Effector memory CD4-positive, alpha-beta T cell (primary cell): Measurements from ENCODE around the gene KRTAP12-4.
"Not testable (repeated sequence)": the region's sequence is repeated elsewhere in the genome, so short reads cannot be mapped to it uniquely, and the experiment has no call there.

ENCODE experiments used
- DNase-seq, 3 donors: peaks; one replicate each; pipeline ENCODE4 v3.0.0-alpha.2; 2020
- H3K27ac ChIP-seq: 2 replicates; pipeline ENCODE4 v1.7.0; 2013; ENCODE audit warnings: mild to moderate bottlenecking, low read length, moderate library complexity; ENCODE audit not compliant: insufficient read depth, poor library complexity, severe bottlenecking
- H3K27me3 ChIP-seq: replicated peaks from 2 replicates; pipeline ENCODE4 v1.7.0; 2013; ENCODE audit warnings: mild to moderate bottlenecking, low read length; ENCODE audit not compliant: insufficient read depth, control insufficient read depth, poor library complexity, severe bottlenecking
- H3K36me3 ChIP-seq: 2 replicates; pipeline ENCODE4 v1.7.0; 2013; ENCODE audit warnings: mild to moderate bottlenecking, low read length, moderate library complexity; ENCODE audit not compliant: control insufficient read depth, insufficient read depth
- H3K4me1 ChIP-seq: 2 replicates; pipeline ENCODE4 v1.7.0; 2013; ENCODE audit warnings: low read length, mild to moderate bottlenecking; ENCODE audit not compliant: control insufficient read depth, insufficient read depth, poor library complexity, severe bottlenecking
- H3K4me3 ChIP-seq: 2 replicates; pipeline ENCODE4 v1.7.0; 2013; ENCODE audit warnings: low read length, low read depth, mild to moderate bottlenecking; ENCODE audit not compliant: insufficient read depth, poor library complexity, severe bottlenecking
- H3K9me3 ChIP-seq: 2 replicates; pipeline ENCODE4 v1.7.0; 2013; ENCODE audit warnings: mild to moderate bottlenecking, low read length, moderate library complexity; ENCODE audit not compliant: control insufficient read depth

The KRTAP12-4 gene

DNA sequence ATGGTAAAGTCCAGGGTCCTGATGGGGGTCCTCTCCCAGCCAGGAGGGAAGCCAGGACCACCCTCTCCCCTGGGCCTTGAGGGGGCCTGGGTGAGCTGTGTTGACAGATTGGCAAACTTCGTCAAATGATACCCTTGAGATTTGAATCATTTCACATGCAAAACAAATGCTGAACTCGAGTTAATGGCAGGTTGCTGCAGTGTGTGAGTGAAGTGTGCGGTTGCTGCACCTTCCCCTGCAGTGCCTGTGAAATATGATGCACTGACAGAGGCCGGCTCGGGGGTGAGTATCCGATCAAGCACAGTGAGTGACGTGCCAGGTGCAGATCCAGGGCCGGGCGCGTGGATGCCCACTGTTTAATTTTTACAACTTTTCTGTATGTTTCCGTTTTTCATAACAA, 33.2 kb upstream of the KRTAP12-4 start:
- Histone ChIP-seq H3K4me3 (no peak overlapping the region), H3K27me3 (no peaks in the 10 kb centered on the region), H3K36me3 (no peaks in the 10 kb centered on the region), H3K27ac (no peak overlapping the region), H3K4me1 (no peaks in the 10 kb centered on the region), H3K9me3 (no peaks in the 10 kb centered on the region)
- DNase-seq = no peak

DNA sequence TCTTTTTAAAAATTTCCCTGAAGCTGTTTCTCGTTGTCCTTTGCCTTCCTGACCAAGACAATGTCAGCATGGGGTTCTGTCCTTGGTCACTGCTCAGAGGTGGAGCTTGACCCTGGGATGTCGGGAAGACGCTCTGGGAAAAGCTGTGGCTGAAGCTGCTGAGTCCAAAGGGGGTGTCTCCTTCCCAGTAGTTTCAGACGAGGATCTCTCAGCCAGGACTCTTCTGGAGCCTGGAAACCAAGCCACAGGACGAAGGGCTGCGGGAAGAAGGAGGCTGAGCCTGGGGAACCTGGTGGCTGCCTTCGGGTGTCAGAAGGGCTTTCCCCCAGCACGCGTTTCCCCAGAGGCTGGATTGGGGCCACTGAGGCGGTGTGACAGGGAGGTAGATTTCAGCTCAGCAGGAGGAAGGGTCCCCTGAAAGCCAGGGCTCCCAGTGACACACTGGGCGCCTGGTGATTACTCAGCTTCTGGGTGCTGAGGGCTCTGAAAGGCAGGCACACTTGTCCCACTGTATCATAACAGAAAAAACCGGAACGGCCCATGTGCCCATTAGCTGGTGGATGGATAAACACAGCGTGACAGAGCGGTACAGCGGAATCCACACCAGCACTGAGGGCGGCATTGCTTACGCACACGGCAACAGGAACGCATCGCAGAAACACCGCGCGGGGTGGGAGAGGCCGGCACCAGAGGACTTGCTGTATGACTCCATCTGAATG, 32.5 kb upstream of the KRTAP12-4 start:
- H3K4me3 ChIP-seq = no peak overlapping the region
- DNase-seq = no peak
- no peaks in the 10 kb centered on the region for H3K9me3 ChIP-seq
- H3K27ac ChIP-seq = no peak overlapping the region
- H3K27me3 ChIP-seq = no peaks in the 10 kb centered on the region
- no peaks in the 10 kb centered on the region for H3K36me3 ChIP-seq
- no peaks in the 10 kb centered on the region for H3K4me1 ChIP-seq

DNA sequence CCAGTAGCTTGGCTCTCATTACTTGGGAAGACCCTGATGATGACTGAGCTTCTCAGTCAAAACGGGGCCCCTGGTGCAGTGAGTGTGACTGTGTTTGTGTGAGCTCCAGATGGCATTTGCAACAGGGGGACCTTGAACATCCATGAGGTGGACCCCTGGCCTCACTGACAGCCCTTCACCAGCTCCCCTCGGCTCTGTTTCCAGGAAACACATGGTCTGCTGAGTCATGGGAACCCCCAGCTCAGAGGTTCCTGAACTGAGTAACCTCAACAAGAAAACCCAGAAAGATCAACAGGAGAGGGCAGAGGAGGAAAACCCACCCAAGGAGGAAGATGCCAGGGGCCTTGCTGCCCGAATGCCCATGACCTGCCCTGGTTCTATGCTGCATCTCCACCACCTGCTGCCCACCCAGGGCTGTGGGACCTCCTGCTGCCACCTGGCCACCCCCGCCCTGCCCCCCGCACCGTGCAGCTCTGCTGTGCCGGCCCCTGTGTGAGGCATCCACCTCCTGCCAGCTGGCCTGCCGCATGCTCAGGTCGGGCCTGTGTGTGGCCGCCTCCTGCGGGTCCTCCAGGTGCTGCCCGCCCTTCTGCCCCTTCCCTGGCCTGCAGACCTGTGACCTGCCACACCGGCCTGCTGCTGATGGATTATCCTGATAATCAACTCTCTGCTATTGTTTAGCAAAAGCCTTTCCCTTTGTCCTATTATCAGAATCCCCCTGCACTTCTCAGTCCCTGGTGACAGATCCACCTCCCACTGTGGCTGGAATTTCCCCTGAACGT, 31.7 kb upstream of the KRTAP12-4 start:
- no peaks in the 10 kb centered on the region for H3K9me3 ChIP-seq
- H3K36me3 ChIP-seq = no peaks in the 10 kb centered on the region
- H3K27me3 ChIP-seq = no peaks in the 10 kb centered on the region
- DNase-seq = no peak
- H3K4me1 ChIP-seq = no peaks in the 10 kb centered on the region
- H3K27ac ChIP-seq = no peak overlapping the region
- H3K4me3 ChIP-seq = no peak overlapping the region

DNA sequence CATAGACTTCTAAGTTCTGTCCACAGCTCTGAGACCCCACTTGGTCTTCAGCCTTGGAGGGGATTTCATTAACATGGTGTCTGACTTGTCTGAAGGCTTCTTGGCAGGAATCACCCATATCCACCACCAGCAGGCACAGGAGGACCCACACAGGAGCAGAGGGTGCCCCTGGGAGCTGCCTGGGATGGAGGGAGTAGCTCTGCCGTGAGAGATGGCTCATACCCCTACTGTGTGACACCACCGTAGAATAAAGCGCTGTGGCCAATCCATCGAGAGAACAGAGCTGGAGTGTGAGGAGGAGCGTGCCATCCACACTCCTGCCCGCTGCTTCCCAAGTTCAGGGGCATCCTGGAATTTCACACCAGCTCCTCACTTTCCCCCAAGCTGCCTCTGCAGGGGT, 30.6 kb upstream of the KRTAP12-4 start:
- H3K4me1 ChIP-seq, H3K27me3 ChIP-seq, H3K4me3 ChIP-seq, DNase-seq, H3K36me3 ChIP-seq, H3K9me3 ChIP-seq, H3K27ac ChIP-seq: not testable (repeated sequence)

DNA sequence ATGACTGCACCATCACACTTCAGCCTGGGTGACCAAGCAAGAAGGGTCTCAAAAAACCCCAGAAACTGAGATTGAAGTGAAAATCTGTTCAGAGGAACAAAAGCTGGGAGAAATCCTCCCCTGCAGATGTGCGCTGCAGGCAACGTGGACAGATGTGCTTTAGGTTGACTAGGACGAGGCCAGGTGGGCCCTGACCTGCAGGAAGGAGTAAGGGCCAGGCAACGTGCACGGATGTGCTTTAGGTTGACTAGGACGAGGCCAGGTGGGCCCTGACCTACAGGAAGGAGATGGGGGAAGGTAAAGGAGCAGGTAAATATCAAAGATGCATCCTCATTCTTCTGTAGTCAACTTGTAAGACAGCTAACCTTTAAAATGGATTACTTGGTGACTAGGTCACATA, 30.0 kb upstream of the KRTAP12-4 start:
- no peak for DNase-seq
- Histone ChIP-seq H3K4me1 (no peaks in the 10 kb centered on the region), H3K36me3 (no peaks in the 10 kb centered on the region), H3K4me3 (no peak overlapping the region), H3K27ac (no peak overlapping the region), H3K27me3 (no peaks in the 10 kb centered on the region), H3K9me3 (no peaks in the 10 kb centered on the region)

DNA sequence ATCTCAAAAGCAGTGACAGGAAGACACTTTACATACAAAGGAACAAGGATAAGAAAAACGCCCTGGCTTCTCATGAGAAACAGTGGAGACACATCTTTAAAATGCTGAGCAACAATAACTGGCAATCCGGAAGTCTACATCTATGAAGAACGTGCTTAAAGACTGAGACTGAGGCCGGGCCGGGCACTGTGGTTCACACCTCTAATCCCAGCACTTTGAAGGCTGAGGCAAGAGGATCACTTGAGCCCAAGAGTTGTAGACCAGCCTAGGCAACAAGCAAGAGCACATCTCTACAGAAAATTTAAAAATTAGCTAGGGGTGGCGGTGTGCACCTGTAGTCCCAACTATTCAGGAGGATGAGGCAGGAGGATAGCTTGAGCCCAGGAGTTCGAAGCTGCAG, 29.6 kb upstream of the KRTAP12-4 start:
- no peaks in the 10 kb centered on the region for H3K4me1 ChIP-seq
- no peak overlapping the region for H3K27ac ChIP-seq
- H3K9me3 ChIP-seq = no peaks in the 10 kb centered on the region
- H3K27me3 ChIP-seq = no peaks in the 10 kb centered on the region
- DNase-seq = no peak
- no peaks in the 10 kb centered on the region for H3K36me3 ChIP-seq
- no peak overlapping the region for H3K4me3 ChIP-seq

DNA sequence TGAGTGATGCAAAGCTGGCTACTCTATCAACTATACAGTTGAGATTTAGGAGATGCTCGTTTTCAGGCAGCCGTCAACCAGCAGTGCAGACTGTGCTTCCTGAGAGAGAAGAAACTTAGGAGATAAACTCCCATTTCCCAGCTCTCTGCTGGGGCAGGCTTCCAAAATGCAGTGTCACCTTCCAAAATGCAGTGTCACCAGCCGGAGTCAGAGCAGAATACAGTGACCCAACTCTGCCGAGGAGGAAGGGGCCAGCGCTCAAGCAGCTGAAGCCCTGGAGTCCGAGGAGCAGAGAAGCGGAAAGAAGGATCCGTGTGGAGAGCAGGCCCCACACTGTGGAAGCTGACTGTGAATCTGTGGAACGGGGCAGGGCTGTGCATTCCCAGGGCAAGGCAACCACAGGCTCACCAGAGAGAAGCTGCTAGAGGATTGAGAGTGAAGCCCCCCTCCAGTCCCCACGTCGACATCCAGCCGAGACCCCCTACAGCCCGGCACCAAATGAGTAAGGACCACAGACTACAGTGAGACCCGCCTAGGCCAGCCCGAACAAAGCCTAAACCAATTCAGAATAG, 28.2 kb upstream of the KRTAP12-4 start:
- Histone ChIP-seq H3K27ac (no peak overlapping the region), H3K36me3 (no peaks in the 10 kb centered on the region), H3K4me3 (no peak overlapping the region), H3K27me3 (no peaks in the 10 kb centered on the region), H3K9me3 (no peaks in the 10 kb centered on the region), H3K4me1 (no peaks in the 10 kb centered on the region)
- no peak for DNase-seq

DNA sequence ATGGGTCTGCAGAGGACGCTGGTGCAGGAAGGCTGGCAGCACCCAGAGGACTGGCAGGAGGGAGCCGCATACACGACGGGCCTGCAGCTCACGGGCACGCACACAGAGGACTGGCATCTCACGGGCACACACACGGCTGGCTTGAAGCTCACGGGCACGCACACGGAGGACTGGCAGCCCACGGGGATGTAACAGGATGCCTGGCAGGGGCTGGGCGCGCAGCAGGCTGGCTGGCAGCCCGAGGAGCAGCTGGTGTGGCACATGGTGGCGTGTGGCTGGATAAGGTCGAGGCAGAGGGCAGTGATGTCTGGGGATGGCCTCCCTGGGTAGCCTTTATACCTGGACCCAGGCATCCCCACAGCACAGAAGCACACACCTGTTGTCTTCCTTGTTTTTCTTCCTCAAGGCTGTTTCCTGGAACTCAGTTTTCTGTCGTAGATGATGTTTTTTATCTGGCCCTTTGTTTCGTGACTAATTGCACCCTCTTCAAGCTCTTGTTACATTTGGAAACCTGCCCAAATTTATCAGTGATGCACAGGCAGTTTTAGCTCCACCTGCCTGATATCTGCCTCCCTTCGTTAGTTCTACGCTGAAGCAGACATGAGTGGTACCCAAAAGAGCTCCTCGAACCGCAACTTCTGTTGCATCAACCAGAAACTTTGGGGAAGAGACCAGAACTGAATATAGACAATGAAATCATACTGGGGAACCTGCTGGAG, 27.6 kb upstream of the KRTAP12-4 start, which contains the start of gene KRTAP12-1:
TSS of gene KRTAP12-1 (minus strand) at position 303 of the 719 bp plus-strand sequence. CDS start at position 263, 40 bp downstream.
- Histone ChIP-seq H3K9me3 (no peaks in the 10 kb centered on the region), H3K4me1 (no peaks in the 10 kb centered on the region), H3K36me3 (no peaks in the 10 kb centered on the region), H3K4me3 (no peak within 1 kb of the TSS), H3K27me3 (no peaks in the 10 kb centered on the region), H3K27ac (no peak within 1 kb of the TSS)
- no peak for DNase-seq

DNA sequence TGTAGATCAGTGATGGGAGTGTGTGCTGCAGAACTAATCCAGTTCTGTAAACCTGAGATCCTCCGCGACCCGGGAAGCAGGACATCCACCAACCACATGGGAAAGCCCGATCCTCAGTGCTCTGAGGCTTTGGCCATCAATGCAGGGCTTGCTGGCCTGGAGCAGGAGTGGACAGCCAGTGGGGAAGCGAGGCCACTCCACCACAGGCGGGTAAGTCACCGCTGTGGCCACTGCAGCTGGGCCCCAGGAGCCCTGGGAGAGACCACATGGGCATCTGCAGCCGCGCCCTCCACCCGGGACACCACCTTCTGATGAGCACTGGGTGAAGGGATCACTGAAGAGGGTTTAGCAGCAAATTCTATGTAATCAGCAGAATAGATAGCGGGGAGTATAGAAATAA, 26.7 kb upstream of the KRTAP12-4 start:
- Histone ChIP-seq H3K4me3 (no peak overlapping the region), H3K9me3 (no peaks in the 10 kb centered on the region), H3K27me3 (no peaks in the 10 kb centered on the region), H3K27ac (no peak overlapping the region), H3K36me3 (no peaks in the 10 kb centered on the region), H3K4me1 (no peaks in the 10 kb centered on the region)
- no peak for DNase-seq
